IPS-18c (cell line): ENCODE measurements around the gene PBX4.
A peak's percentile ranks its signal among the peaks of the same experiment; 100 is the strongest.

Experiments
- H3K4me3 ChIP-seq: 2 replicates; pipeline ENCODE4 v1.7.0; 2013; ENCODE audit warnings: low read depth, mild to moderate bottlenecking, low read length, moderate library complexity; ENCODE audit not compliant: insufficient read depth
- H3K9me3 ChIP-seq: one replicate; pipeline ENCODE4 v1.6.1; 2013; ENCODE audit warnings: mild to moderate bottlenecking, low read length, moderate library complexity; ENCODE audit not compliant: control insufficient read depth, insufficient read depth

Gene PBX4

DNA sequence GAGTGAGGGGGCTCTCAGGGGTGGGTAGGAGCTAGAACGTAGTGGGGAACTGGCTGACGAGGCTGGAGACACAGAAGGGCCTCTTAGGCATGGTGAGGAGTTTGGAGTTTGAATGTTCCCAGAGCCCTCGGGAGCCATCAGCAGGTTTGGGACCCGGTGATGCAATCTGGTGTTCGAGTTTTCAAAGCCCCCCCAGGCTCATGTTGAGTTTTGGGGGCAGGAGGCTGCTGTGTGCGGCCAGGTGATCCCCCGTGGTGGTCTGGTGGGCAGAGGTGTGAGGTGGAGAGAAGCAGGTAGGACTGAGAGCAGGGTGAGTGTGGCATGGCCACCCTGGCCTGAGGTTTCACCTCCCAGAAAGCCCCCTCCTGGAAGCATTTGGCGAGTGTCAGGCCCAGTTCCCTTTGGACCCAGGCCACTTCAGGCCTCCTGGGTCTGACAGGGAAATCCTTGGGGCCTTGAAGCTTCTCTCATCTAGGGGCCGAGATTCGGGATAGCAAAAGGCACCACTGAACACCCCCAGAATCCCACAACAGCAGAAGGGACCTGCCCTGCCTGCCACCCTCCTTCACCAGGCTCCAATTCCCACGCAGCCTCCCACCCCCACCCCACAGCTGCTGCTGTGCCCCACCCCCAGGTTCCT, 88.6 kb downstream of the PBX4 start:
- Histone ChIP-seq H3K4me3 (no peak overlapping the region), H3K9me3 (no peaks in the 10 kb centered on the region)

DNA sequence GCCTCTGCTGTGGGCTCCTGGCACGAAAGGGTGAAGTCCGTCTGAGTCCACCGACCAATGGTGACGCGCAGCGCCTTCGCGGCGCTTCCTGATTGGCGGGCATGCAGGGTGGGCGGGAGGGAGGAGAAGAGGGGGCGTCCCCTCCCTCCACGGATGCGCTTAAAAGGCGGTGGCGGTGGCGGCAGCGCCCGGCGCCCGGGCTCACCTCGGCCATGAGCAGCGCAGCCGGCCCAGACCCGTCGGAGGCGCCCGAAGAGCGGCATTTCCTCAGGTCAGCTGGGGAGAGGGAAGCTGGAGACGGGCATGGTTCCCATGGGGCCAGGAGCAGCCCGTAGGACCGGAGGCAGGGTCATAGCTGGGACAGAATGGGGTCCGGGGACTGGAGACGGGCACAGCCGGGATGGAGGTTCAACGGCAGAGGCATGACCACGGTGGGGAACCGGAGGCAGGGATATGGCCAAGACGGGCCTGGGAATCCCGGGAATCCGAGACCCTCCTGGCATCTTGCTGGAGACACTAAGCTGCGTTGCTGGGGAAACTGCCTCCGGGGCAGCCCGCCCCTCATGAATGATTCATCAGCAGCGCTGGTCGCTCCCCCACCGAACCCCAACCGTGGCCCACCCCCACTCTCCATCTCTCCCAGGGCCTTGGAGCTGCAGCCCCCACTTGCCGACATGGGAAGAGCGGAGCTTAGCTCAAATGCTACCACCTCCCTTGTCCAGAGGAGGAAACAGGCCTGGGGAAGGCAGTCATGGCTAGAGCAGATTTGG, 89.6 kb downstream of the PBX4 start, which contains the start of gene YJEFN3:
YJEFN3 (plus strand) TSS at position 191 of the 770 bp plus-strand sequence; CDS start at position 213, 22 bp downstream.
- Histone ChIP-seq H3K4me3 (peak within 1 kb of the TSS; percentile 31; the same call in 1 of the 2 replicates), H3K9me3 (no peaks in the 10 kb centered on the region)

DNA sequence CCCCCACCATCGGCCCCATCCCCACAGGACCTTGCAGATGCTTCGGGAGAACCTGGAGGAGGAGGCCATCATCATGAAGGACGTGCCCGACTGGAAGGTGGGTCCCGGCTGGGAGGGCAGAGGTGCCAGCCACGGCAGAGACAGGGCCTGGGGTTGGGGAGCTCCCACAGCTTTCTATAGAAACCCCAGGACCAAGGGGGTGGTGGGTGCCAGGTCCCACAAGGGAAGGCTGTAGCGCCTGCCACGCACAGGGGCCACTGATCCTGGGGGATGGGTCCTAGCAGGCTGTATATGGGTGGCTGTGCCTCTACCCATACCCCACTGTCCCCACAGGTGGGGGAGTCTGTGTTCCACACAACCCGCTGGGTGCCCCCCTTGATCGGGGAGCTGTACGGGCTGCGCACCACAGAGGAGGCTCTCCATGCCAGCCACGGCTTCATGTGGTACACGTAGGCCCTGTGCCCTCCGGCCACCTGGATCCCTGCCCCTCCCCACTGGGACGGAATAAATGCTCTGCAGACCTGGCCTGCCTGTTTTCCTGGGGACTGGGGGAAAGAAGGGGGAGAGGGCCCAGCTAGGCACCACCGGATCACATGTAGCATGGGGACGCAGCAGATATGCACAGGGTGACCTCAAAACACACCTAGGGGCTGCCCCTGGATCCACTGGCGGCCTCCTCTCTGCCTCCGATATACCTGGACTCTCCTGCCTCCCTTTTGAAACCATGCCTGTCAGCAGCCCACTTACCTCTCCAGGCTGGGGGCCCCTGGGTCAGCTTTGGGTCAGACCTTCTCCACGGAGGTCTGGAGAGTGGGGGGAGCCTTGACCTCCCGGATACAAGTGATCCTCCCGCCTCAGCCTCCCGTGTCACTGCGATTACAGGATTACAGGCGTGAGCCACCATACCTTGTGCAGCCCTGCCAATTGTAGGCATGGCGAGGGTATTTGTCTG, 90.5 kb downstream of the PBX4 start:
- Histone ChIP-seq H3K4me3 (no peak overlapping the region), H3K9me3 (no peaks in the 10 kb centered on the region)

DNA sequence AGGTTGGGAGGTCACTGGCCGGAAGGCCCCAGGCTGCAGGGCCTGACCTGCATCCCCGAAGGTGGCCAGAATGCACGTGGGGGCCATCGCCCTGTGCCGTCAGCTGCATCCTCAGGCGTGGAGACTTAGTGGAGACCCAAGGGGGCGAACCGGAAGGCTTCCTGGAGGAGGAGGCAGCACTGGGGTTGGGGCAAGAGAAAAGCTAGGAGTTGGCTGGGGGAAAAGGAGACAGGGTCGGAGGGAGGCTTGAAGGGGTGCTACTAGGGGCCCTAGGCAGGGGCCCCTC, 91.2 kb downstream of the PBX4 start:
- Histone ChIP-seq H3K9me3 (no peaks in the 10 kb centered on the region), H3K4me3 (no peak overlapping the region)

DNA sequence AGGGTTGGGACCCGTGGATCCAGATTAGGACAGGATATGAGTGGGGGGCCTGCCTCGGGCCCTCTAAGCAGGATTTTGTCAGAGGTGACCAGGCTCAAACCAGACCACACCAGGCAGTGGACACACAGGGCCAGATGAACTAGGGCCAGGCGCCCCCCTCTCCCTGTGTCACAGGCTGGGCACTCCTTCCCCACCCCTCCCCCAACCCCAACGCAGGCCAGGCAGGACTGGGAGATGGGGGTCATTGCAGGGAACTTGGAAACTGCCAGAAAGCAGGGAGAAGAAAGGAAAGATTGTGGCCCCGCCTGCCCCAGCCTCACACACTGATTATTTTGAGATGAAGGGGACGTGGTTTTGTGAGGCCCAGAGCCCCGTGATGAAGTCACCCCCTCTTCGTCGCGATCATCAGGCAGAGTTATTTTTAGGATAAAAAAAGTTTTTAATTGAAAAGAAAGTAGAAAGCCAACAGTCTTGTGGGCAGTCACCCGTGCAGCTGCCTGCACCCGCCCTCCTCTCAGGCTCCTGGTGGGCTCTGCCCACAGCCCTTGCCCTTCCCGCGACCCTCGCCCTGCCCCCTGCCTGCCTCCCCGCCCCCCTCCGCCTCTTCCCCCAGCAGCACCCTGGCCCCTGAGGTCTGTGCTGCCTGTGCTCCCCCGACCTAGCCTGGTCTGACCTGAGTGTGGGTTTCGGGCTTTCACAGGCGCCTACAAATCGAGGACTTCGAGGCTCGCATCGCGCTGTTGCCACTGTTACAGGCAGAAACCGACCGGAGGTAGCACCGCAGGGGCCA, 91.7 kb downstream of the PBX4 start:
- Histone ChIP-seq H3K4me3 (no peak overlapping the region), H3K9me3 (no peaks in the 10 kb centered on the region)

DNA sequence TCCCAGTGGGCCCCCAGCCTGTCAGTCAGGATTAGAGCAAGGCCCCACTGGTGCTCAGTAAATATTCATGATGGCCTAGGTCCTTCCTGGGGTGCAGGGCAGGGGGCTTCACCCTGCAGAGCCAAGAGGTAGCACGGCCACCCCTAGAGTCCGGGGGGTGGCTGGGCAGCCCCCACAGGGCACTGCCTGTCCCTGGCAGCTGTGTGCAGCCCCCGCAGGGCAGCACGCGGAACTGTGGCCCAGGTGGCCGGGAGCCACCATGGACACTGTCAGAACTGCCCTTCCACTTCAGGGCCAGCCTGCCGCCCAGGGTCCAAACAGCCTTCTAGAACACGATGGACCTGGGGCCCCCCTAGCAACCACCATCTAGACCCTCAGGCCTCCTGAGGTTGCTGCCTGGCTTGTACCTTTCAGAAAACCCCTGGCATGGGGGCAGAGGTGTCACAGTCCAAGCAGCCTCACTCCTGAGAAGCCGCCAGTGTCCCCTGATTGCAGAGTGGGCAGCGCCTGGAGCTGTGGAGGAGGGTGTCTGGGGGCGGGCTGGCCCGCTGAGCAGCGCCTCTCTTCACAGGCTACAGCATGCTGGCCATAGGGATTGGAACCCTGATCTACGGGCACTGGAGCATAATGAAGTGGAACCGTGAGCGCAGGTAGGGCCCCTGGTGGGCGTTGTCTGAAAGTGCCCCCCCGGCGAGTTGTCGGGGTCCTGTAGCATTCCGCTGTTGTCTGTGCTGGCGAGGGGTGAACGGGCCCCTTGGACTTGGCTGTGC, 92.7 kb downstream of the PBX4 start:
- Histone ChIP-seq H3K4me3 (no peak overlapping the region), H3K9me3 (no peaks in the 10 kb centered on the region)

DNA sequence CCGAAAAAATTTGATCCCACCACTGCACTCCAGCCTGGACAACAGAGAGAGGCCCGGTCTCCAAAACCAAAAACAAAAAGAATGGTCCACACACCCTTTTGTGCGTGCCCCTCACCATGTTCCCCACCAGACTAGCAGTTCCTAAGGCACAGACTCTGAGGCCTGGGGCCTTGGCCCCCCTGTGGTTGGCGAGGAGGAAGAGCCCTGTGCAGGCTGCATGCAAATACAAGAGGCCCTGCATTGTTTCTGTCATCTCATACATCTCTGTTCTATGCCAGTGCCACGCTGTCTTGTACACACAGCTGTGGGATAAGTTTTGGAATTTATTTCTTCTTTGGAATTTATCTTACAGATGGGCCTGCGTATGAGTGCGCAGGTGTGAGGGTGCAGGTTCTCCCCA, 94.4 kb downstream of the PBX4 start:
- Histone ChIP-seq H3K9me3 (no peaks in the 10 kb centered on the region), H3K4me3 (no peak overlapping the region)

DNA sequence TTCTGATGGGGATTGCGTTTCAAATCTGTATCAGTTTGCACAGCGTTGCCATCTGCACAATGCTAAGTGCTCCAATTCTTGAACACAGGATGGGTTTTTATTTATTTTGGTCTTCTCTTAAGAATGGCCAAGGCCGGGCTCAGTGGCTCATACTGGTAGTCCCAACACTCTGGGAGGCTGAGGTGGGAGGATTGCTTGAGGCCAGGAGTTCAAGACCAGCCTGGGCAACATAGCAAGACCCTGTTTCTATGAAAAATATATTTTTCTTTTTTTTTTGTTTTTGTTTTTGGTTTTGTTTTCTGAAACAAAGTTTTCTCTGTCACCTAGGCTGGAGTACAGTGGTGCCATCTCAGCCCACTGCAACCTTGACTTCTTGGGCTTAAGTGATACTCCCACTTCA, 95.3 kb downstream of the PBX4 start:
- Histone ChIP-seq H3K9me3 (no peaks in the 10 kb centered on the region), H3K4me3 (no peak overlapping the region)

DNA sequence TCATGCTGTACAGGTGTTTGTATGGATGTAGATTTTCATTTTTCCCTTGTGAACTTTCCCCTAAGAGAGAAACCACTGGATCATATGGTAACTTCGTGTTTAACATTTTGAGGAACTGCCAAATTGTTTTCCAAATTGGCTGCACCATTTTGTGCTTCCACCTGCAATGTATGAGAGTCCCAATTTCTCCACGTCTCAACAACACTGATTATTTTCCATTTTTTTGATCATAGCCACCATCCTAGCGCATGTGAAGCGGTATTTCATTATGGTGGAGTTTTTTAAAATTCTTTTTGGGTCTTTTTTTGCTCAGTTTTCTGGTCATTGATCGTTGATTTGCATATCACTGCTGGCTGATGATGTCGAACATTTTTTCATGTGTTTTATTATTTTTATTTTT, 97.5 kb downstream of the PBX4 start:
- Histone ChIP-seq H3K4me3 (no peak overlapping the region), H3K9me3 (no peaks in the 10 kb centered on the region)

DNA sequence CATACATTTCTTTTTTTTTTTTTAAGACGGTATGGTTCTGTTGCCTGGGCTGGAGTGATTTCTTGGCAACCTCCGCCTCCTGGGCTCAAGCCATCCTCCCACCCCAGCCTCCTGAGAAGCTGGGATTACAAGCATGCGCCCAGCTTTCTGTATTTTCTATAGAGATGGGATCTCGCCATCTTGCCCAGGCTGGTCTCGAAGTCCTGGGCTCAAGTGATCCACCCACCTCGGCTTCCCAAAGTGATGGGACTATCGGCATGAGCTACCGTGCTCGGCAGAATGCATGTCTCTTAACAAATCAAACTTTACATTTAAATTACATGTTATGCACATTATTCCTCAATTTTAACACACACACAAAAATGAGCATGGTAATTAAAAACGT, 101.3 kb downstream of the PBX4 start:
- Histone ChIP-seq H3K9me3 (no peaks in the 10 kb centered on the region), H3K4me3 (no peak overlapping the region)

DNA sequence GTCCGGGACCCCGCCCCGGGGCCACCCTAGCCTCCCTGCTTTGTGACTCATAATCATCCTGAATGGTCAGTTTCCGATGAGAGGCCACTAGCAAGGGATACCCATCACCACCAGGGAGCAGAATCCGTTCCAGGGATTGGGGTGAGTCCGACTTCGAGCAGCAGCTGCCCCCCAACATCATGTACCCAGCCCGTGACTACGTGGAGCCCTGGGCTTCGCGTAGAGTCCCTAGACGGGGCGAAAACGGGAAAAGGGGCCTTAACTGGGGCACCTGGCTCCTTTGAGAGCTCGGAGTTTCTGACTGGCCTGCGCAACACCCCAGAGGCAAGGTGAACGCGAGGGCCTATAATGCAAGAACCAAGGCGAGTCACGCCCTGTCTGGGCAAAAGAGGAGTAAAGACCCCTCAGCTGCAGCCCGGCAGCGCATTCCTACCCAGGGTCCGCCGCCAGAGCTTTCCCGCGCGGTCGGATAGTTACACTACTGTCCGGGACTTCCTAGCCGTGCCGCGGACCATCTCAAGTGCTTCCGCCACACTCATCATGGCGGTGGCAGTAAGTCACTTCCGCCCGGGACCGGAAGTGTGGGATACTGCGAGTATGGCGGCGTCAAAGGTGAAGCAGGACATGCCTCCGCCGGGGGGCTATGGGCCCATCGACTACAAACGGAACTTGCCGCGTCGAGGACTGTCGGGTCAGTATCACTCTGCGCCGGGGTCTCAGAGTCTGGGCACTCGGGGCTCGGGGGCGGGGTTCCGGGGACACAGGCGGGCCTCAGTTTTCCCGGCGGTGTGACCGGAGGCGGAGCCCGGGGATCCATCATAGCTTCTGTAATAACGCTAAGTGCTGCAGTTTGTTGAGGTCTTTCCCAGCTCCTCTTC, 102.6 kb downstream of the PBX4 start, which contains the start of gene NDUFA13:
NDUFA13 (plus strand) TSS at position 584 of the 878 bp plus-strand sequence; CDS start at position 598, 14 bp downstream.
- no peaks in the 10 kb centered on the region for H3K9me3 ChIP-seq

DNA sequence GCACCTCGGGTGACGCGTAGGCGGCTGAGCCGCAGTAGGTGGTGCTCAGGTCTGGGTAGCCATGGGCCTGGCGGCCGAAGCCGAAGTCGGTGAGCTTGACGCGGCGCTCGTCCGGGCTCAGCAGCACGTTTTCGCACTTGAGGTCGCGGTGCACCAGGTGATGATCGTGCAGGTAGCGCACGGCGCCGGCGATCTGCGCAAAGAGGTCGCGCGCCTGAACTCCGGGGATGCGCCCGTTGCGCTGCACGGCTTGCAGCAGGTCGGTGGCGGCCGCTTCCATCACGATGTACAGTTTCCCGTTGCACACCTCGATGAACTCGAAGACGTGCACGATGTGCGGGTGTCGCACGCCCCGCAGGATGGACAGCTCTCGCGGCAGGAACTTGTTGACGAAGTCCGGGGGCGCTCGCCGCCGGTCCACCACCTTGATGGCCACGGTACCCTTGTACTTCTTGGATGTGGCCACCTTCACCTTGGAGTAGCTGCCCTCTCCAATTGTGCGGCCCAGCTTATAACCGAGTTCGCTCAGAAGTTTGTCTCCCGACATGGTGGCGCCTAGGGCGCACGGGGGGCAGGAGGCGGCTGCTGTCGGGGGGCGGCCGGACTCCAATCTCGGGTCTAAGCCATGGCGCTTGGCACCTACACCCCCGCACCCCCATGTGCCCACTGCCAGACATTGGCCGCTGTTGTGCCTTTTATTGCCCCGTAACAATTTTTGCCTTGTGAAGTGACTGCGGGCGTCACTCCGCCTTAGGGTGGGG, 103.4 kb downstream of the PBX4 start, which contains the start of gene TSSK6:
TSSK6 (minus strand) TSS at position 668 of the 761 bp plus-strand sequence; CDS start at position 547, 121 bp downstream.
- Histone ChIP-seq H3K9me3 (no peaks in the 10 kb centered on the region), H3K4me3 (peak within 1 kb of the TSS; percentile 87)

More for the DNA sequence above, 102.6 kb downstream of the PBX4 start, which contains the start of gene NDUFA13:
- H3K4me3 ChIP-seq: peak within 1 kb of the TSS; percentile 87

DNA sequence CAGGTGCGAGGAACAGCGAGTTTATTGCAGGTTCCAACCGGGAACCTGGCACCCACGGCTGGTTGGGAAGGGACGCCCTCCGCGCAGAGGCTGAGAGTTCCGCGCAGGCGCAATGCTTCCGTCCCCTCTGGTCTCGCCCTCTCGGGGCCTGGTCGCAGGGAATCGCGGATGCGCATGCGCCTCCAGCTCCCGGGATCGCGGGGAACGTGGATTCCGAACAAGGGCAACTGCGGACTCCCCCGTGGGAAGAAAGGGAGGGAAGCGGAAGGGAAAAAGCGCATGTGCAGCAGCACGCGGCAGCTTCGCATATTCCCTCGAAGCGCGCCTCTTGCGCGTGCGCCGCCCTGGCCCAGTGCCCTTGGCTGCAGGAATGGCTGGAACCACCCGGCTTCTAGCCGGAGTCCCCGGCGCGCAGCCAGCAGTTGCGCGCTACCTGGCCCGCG, 104.3 kb downstream of the PBX4 start:
- H3K9me3 ChIP-seq: no peaks in the 10 kb centered on the region
- no peak overlapping the region for H3K4me3 ChIP-seq

DNA sequence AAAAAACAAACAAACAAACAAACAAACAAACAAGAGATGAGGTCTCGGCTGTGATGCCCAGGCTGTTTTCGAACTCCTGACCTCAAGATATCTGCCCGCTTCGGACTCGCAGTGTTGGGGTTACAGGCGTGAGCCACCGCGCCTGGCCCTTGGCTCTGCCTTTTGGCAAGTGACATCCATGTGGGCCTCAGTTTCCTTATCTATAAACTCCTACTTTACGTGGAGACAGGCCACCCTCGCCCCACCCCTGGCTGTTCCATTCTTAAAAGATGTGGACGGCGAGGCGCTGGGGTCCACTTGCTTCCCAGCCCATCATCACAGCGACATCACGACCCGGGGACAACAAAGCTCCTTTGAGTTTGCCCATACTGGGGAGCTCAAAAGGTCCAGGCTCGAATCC, 104.8 kb downstream of the PBX4 start:
- Histone ChIP-seq H3K9me3 (no peaks in the 10 kb centered on the region), H3K4me3 (no peak overlapping the region)
